CD14-positive monocyte (primary cell): ENCODE measurements around the gene RECK. TPM values are rescaled to one million over a fixed set of nuclear protein-coding genes. Genes with fewer than 3 reads are reported as not detected.

Experiments
- DNase-seq, 3 donors: peaks; one replicate each; pipeline ENCODE4 v3.0.0-alpha.2; 2011 to 2022
- H2AFZ ChIP-seq: 2 replicates; pipeline ENCODE4 v1.6.0; 2012; ENCODE audit warnings: mild to moderate bottlenecking, low read depth, low read length, inconsistent platforms; ENCODE audit not compliant: insufficient read depth, poor library complexity, severe bottlenecking
- H3K27ac ChIP-seq, 2 donors: 1 replicate in 1 of 2; 2 replicates in 1 of 2; pipeline ENCODE4 v1.5.1; 2012 to 2013; ENCODE audit warnings: low read length in 2 of 2, control low read depth in 1 of 2, inconsistent platforms in 1 of 2, low read depth in 1 of 2, mild to moderate bottlenecking in 1 of 2
- H3K27me3 ChIP-seq, 2 donors: one replicate each; pipeline versions ENCODE4 v1.6.0 to v1.6.1; 2011 to 2013; ENCODE audit warnings: low read length in 2 of 2; ENCODE audit not compliant: control insufficient read depth in 2 of 2, insufficient read depth in 2 of 2
- H3K36me3 ChIP-seq, 2 donors: replicated peaks in 1 of 2; 1 replicate in 1 of 2; 2 replicates in 1 of 2; pipeline versions ENCODE4 v1.5.1 to v1.6.1; 2012 to 2013; ENCODE audit warnings: low read length in 2 of 2, control low read depth in 1 of 2, inconsistent platforms in 1 of 2, mild to moderate bottlenecking in 1 of 2; ENCODE audit not compliant: insufficient read depth in 2 of 2, control insufficient read depth in 1 of 2
- H3K4me1 ChIP-seq, 2 donors: 1 replicate in 1 of 2; 2 replicates in 1 of 2; pipeline versions ENCODE4 v1.5.1 to v1.6.1; 2012 to 2013; ENCODE audit warnings: low read length in 2 of 2, control low read depth in 1 of 2, inconsistent platforms in 1 of 2, mild to moderate bottlenecking in 1 of 2, moderate library complexity in 1 of 2; ENCODE audit not compliant: insufficient read depth in 2 of 2, control insufficient read depth in 1 of 2
- H3K4me2 ChIP-seq: replicated peaks from 2 replicates; pipeline ENCODE3; 2012; ENCODE audit warnings: low read length, moderate library complexity, mild to moderate bottlenecking; ENCODE audit not compliant: poor library complexity, severe bottlenecking; ENCODE audit errors: extremely low read depth
- H3K4me3 ChIP-seq, 3 experiments: fragments of 200-600 bp in 1 of 3; sonication (generic) in 1 of 3; replicated peaks in 1 of 3; 1 replicate in 2 of 3; 2 replicates in 1 of 3; pipeline ENCODE4 v1.5.1; 2011 to 2013; ENCODE audit warnings: low read length in 3 of 3, mild to moderate bottlenecking in 3 of 3, control low read depth in 2 of 3, low read depth in 2 of 3, inconsistent platforms in 1 of 3, moderate library complexity in 1 of 3
- H3K79me2 ChIP-seq: 2 replicates; pipeline ENCODE4 v1.6.0; 2012; ENCODE audit warnings: mild to moderate bottlenecking, control low read depth, inconsistent platforms, low read length, moderate library complexity; ENCODE audit not compliant: insufficient read depth
- H3K9ac ChIP-seq: 2 replicates; pipeline ENCODE4 v1.6.0; 2017; ENCODE audit warnings: low read length, mild to moderate bottlenecking; ENCODE audit not compliant: insufficient read depth, poor library complexity, severe bottlenecking
- H3K9me3 ChIP-seq, 2 donors: replicated peaks in 1 of 2; 1 replicate in 1 of 2; 2 replicates in 1 of 2; pipeline versions ENCODE4 v1.5.1 to v1.6.1; 2012 to 2013; ENCODE audit warnings: low read length in 2 of 2, control low read depth in 1 of 2; ENCODE audit not compliant: control insufficient read depth in 1 of 2, insufficient read depth in 1 of 2
- H4K20me1 ChIP-seq: 2 replicates; pipeline ENCODE4 v1.6.0; 2012; ENCODE audit warnings: mild to moderate bottlenecking, low read length, control low read depth, moderate library complexity; ENCODE audit not compliant: insufficient read depth
- H3K27ac Mint-ChIP-seq, 7 donors: one replicate each; pipeline ENCODE4 v1.8.0; 2020; ENCODE audit warnings: mild to moderate bottlenecking in 7 of 7, mixed read lengths in 7 of 7, moderate library complexity in 6 of 7, inconsistent platforms in 2 of 7
- H3K27me3 Mint-ChIP-seq, 3 donors: one replicate each; pipeline ENCODE4 v1.8.0; 2021 to 2022; ENCODE audit warnings: low read depth in 3 of 3, mild to moderate bottlenecking in 3 of 3, mixed read lengths in 3 of 3, moderate library complexity in 3 of 3, inconsistent platforms in 1 of 3
- H3K36me3 Mint-ChIP-seq, 2 donors: one replicate each; pipeline ENCODE4 v1.8.0; 2020; ENCODE audit warnings: mixed read lengths in 2 of 2, inconsistent platforms in 1 of 2, mild to moderate bottlenecking in 1 of 2
- H3K4me1 Mint-ChIP-seq: one replicate; pipeline ENCODE4 v1.8.0; 2020; ENCODE audit warnings: mild to moderate bottlenecking, mixed read lengths
- H3K4me3 Mint-ChIP-seq, 2 donors: one replicate each; pipeline ENCODE4 v1.8.0; 2020; ENCODE audit warnings: mild to moderate bottlenecking in 2 of 2, mixed read lengths in 2 of 2, moderate library complexity in 1 of 2
- H3K9me3 Mint-ChIP-seq, 7 donors: one replicate each; pipeline ENCODE4 v1.8.0; 2020 to 2022; ENCODE audit warnings: mixed read lengths in 7 of 7, mild to moderate bottlenecking in 6 of 7, moderate library complexity in 6 of 7, inconsistent platforms in 2 of 7
- WGBS: methylation state at CpG from one replicate; pipeline ENCODE4 v1.1.5; 2013; ENCODE audit warnings: missing lambda C conversion rate; ENCODE audit not compliant: insufficient coverage; 5-methylcytosine and 5-hydroxymethylcytosine counted together
- intact Hi-C, 2 donors: fragments of 100-400 bp; cut with micrococcal nuclease; formaldehyde crosslinking; loops; one replicate each; pipeline versions ENCODE4 v1.15.0 to v1.15.1; 2023
- polyA plus RNA-seq, 3 donors: library from polyadenylated mRNA; depleted of rRNA in 1 of 3; unstranded in 2 of 3; stranded (reverse) in 1 of 3; fragments of 300-500 nt in 2 of 3; fragments of >200 nt in 1 of 3; fragmentation: Illumina TruSeq in 2 of 3; gene quantifications; 1 replicate in 2 of 3; 2 replicates in 1 of 3; pipeline ENCODE4 v1.2.3, GENCODE V29; 2012 to 2021
- TF ChIP-seq, protein P1 (sequence below): fragments of 200-600 bp; IDR thresholded peaks from one replicate; pipeline ENCODE4 v1.8.0; 2022; ENCODE audit warnings: antibody characterized with exemption, mild to moderate bottlenecking

RECK gene
- polyA plus RNA-seq, 3 donors = 5.0 to 5.2 (median 5.1) TPM

- DNase-seq = no peak
- peak overlapping the region; percentile 22 to 98 for H3K27ac ChIP-seq
- H3K4me2 ChIP-seq = peak overlapping the region; percentile 1
- H3K27me3 ChIP-seq = no peaks in the 10 kb centered on the region
- intact Hi-C loops = loop anchor here in 1 of 2 donors (5.0 kb wide), 1 partner anchor 42 kb away; the partner anchor contains the start of gene CCIN
- Mint-ChIP-seq H3K4me1 (peaks cover 76% of the 10 kb centered on the region), H3K27ac (peak overlapping the region; percentile 86 to 98 (median 93)), H3K4me3 (no peak overlapping the region), H3K27me3 (peaks cover 0 to 4% (median 0%) of the 10 kb centered on the region in 3 donors), H3K9me3 (peaks cover 0 to 4% (median 0%) of the 10 kb centered on the region in 7 donors), H3K36me3 (peaks cover 6 to 15% of the 10 kb centered on the region in 2 donors)
- H3K4me1 ChIP-seq = peaks cover 75 to 86% of the 10 kb centered on the region in 2 donors
- H4K20me1 ChIP-seq = no peaks in the 10 kb centered on the region
- TF ChIP-seq, protein P1, sequence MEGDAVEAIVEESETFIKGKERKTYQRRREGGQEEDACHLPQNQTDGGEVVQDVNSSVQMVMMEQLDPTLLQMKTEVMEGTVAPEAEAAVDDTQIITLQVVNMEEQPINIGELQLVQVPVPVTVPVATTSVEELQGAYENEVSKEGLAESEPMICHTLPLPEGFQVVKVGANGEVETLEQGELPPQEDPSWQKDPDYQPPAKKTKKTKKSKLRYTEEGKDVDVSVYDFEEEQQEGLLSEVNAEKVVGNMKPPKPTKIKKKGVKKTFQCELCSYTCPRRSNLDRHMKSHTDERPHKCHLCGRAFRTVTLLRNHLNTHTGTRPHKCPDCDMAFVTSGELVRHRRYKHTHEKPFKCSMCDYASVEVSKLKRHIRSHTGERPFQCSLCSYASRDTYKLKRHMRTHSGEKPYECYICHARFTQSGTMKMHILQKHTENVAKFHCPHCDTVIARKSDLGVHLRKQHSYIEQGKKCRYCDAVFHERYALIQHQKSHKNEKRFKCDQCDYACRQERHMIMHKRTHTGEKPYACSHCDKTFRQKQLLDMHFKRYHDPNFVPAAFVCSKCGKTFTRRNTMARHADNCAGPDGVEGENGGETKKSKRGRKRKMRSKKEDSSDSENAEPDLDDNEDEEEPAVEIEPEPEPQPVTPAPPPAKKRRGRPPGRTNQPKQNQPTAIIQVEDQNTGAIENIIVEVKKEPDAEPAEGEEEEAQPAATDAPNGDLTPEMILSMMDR = no peak
- H3K79me2 ChIP-seq = peaks cover 20% of the 10 kb centered on the region
- H3K36me3 ChIP-seq = no peaks in the 10 kb centered on the region
- no peak overlapping the region for H3K4me3 ChIP-seq
- no peak overlapping the region for H2AFZ ChIP-seq
- 93% methylated on average over 7 of the region's 10 CpGs for WGBS
- no peaks in the 10 kb centered on the region for H3K9me3 ChIP-seq
- H3K9ac ChIP-seq = no peak overlapping the region
Measured at GRCh38 chr9:36125062-36125855, 88.5 kb downstream of the RECK start.

DNA sequence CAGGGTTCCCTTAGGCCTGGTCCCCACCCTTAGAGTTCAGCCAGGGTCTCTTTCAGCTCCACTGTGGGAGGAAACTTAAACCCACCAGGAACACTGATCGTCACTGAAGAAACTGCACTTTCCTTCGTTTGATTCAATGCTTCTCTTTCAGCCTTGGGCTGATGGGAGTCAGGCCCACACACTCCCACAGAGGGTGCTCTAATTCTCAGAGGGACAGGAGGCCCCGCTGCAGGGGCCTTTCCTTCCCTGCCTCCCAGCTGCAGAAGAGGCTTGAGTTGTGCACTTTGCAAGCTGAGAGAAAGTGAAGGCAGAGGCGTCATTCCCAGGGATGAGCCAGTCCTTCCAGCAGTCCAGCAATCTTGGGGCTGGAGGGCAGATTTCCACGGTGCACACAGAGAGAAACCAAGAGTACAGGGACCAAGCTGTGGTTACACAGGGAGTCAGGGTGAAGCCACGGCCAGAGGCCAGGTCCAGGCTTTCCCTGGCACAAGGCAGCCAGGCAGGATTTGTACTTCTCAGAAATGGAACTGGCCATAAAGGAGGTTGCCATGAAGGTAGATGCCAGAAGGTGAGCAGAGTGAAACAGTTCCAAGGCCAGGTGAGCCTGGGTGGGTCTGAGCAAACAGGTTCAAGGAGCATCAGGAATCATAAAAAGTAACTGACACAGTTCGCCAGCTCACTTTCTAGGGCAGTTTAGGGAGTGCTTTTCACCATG is 89.5 kb downstream of the RECK start:
- TF ChIP-seq, protein P1 = no peak
- Histone ChIP-seq H2AFZ (peak overlapping the region; percentile 49), H4K20me1 (no peaks in the 10 kb centered on the region), H3K9me3 (no peaks in the 10 kb centered on the region), H3K4me2 (peak overlapping the region; percentile 1), H3K27me3 (no peaks in the 10 kb centered on the region), H3K9ac (no peak overlapping the region), H3K27ac (peak overlapping the region; percentile 22 to 98), H3K79me2 (peaks cover 20% of the 10 kb centered on the region), H3K4me3 (peak overlapping the region in 1 of 3 experiments; percentile 5), H3K4me1 (peaks cover 75 to 86% of the 10 kb centered on the region in 2 donors), H3K36me3 (no peaks in the 10 kb centered on the region)
- H3K9me3 Mint-ChIP-seq = peaks cover 0 to 4% (median 0%) of the 10 kb centered on the region in 7 donors
- H3K27ac Mint-ChIP-seq = peak overlapping the region; percentile 45 to 98 (median 93)
- peaks cover 0 to 4% (median 0%) of the 10 kb centered on the region in 3 donors for H3K27me3 Mint-ChIP-seq
- WGBS = 42% methylated on average over 5 of the region's 7 CpGs
- H3K4me3 Mint-ChIP-seq = no peak overlapping the region
- no peak for DNase-seq
- intact Hi-C loops = loop anchor here in 1 of 2 donors (5.0 kb wide), 1 partner anchor 41 kb away; the partner anchor contains the start of gene CCIN
- peaks cover 76% of the 10 kb centered on the region for H3K4me1 Mint-ChIP-seq
- H3K36me3 Mint-ChIP-seq = peaks cover 6 to 12% of the 10 kb centered on the region in 2 donors
